NOMO-1 (cell line): ENCODE data around the gene MAGED4B.
"Not testable (repeated sequence)": the region's sequence is repeated elsewhere in the genome, so short reads cannot be mapped to it uniquely, and the experiment has no call there.

ENCODE experiments used
- DNase-seq, 2 experiments: peaks; one replicate each; lab custom pipeline; 2025; ENCODE audit not compliant: unreplicated experiment in 2 of 2; lab: John Stamatoyannopoulos, UW

MAGED4B gene, protein sequence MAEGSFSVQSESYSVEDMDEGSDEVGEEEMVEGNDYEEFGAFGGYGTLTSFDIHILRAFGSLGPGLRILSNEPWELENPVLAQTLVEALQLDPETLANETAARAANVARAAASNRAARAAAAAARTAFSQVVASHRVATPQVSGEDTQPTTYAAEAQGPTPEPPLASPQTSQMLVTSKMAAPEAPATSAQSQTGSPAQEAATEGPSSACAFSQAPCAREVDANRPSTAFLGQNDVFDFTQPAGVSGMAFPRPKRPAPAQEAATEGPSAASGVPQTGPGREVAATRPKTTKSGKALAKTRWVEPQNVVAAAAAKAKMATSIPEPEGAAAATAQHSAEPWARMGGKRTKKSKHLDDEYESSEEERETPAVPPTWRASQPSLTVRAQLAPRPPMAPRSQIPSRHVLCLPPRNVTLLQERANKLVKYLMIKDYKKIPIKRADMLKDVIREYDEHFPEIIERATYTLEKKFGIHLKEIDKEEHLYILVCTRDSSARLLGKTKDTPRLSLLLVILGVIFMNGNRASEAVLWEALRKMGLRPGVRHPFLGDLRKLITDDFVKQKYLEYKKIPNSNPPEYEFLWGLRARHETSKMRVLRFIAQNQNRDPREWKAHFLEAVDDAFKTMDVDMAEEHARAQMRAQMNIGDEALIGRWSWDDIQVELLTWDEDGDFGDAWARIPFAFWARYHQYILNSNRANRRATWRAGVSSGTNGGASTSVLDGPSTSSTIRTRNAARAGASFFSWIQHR

DNA sequence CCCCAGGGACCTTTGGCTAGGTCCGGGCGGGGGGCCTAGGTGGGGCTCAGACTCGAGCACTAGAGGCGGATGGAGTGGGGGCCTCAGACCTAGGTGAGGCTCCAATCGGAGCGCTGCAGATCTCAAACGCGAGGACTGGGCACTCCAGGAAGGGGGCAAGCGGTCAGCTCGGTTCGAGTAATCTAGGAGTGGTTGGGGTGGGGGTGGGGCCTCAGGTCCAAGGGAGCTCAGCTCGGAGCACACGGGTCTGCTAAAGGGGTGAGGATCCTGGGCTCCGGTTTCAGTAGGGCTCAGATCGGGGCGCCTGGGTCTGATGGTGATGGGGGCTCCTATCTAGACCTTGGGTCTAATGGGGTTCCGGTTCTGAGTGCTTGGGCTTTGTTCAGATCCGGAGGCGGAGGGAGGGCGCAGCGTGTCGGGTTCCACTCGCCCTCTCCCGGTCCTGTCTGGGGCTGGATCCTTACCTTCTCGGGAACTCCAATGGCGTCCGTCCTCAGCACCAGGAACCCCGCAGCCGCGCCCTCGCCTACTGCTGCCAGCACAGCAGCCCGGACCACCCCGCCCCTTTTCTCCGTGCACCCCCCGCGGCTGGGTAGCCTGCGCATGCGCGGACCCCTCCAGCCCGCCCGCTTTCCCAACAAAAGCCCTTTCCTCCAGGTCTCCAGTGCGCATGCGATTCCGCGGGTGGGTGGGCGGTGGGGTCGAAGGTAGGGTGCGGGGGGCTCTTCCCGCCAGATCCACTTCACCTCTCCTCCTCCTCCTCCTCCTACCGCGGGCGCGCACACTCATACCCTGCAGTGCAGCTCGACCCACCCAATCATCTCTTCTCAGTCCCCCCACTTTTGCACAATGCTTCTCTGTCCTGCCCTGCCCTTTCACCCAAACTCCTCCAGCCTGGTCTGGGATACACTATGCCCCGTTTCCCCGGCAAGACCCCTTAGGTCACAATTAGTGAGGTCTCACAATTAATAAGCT lies at the start of gene MAGED4B:
Gene MAGED4B (minus strand): TSS at position 518 of the 975 bp plus-strand sequence. CDS start 1,011 bp downstream, outside the sequence.
- not testable (repeated sequence) for DNase-seq

DNA sequence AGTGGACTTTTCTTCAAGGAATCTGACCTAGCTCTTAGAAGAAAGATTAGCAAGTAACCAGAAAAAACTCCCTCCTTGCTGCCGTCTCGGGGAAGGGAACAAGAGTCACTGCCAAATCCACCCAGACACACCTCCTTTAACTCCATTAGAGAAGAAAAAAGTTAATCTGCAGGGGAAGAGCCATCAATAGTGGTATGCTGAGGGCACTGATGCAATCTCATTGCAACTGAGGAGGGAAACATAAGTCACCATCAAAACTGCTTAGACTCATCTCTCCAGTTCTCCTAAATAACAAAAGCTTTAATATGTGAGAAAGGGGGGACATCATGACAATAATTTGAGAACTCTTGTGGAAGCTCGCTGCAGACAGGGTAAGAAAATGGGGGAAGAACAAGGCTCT lies 49.3 kb upstream of the MAGED4B start:
- no peak for DNase-seq

DNA sequence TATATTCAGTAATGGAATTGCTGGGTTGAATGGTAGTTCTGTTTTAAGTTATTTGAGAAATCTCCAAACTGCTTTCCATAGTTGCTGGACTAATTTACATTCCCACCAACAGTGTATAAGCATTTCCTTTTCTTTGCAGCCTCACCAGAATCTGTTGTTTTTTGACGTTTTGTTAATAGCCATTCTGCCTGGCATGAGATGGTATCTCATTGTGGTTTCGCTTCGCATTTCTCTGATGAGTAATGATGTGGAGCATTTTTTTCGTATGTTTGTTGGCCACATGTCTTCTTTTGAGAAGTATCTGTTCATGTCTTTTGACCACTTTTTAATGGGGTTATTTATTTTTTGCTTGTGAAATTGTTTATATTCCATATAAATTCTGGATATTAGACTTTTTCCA lies 13.6 kb upstream of the MAGED4B start:
- DNase-seq: no peak

DNA sequence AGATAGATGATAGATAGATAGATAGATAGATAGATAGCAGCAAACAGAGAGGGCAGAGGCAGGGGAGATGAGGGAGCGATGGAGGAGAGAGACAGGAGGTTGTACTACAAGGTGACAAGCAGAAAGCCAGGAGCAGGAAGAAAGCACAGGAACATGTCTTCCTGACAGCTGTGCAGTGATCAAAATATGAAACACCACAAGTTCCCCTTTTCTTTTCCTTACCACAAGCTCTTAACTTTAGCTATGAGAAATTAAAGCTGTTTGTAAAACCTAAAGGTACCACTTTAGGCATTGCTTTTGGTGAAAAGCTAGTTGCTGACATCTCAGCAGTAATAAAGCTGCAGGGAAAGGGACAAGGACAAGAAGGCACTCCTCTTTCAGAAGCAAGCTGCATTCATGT lies 9.1 kb upstream of the MAGED4B start:
- DNase-seq: peak in 1 of 2 experiments; percentile 2

DNA sequence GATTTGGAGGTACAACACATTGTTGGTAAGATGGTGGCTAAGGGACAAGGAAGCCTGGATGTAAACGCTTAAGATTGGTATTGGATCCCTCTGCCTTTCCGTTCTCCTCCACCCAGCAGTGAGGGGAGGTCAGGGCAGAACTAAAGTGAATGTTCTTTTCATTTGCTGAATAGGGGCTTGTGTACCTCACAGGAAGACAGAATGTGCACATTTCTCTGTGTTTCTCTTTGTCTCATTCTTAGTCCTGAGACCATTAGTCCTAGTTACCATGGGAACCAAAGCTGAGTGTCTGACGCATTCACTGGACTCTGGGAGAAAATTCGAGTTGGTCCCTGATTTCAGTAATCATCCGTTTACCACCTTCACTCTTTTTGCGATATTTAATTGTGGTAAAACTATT lies 26.7 kb downstream of the MAGED4B start:
- not testable (repeated sequence) for DNase-seq

DNA sequence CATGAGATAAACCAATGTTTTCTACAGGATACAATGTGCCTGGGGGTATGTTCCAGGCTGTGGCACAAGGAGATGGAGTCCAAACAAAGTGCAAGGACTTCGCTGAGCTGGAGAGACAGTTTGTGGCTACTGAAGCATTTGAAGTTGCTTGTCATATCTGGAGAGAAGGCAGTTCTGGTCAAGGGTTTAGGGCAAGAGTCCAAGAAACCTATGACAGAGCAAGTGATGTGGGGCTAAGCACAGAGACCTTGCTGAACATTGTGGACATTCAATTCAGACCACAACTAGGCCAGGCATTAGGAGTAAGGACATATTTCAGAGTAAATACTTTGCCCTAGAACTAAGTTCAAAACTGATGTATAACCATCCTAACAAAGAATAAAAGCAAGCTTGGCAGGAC lies 34.8 kb downstream of the MAGED4B start:
- no peak for DNase-seq

DNA sequence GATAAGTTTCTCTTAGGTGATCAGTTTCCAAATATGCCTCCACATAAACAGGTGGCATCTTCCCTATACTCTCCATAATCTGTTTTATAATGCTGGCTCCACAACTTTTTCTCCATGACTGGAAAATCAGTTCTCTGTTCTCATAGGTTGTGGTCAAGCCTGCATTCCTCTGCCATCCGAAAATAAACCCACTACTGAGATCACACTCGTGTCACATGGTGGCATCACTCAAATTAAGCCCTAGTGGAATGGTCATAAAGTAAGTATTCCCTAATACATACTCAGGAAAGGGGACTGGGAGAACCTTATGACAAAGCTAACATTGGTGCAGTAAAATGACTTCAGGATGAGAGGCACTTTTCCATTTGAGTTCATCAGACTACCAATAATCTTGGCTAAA lies 37.6 kb downstream of the MAGED4B start:
- DNase-seq: no peak

DNA sequence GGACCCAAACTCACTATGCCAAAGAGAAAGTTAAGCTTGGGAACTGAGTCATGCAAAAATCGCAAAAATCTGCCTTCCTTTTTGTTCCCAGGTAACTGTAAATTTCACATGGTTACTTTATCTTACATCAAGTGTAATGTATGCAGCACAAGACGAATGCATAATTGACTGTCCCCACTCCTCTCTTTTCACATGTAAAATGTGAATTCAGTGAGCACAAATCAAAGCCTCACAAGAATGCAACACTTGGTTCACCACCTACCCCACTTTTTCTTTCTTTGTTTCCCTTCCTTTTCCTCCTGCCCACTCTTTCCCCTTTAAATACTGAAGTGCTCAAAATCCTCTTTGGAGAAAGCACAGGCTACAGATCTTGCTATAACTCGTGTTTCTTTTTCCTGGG lies 53.2 kb downstream of the MAGED4B start:
- DNase-seq: no peak
